Measurements from ENCODE around the gene CRYGD. TPM values are rescaled to one million over a fixed set of nuclear protein-coding genes. Genes with fewer than 3 reads are reported as not detected.
A peak's percentile ranks its signal among the peaks of the same experiment; 100 is the strongest.
"Not testable (repeated sequence)": the region's sequence is repeated elsewhere in the genome, so short reads cannot be mapped to it uniquely, and the experiment has no call there.

The CRYGD gene
- not detected for polyA plus RNA-seq (2013, experiment 1 of 2; ENCODE audit: insufficient read length)
- not detected for polyA plus RNA-seq (2013, experiment 2 of 2; ENCODE audit: insufficient read length)

DNA sequence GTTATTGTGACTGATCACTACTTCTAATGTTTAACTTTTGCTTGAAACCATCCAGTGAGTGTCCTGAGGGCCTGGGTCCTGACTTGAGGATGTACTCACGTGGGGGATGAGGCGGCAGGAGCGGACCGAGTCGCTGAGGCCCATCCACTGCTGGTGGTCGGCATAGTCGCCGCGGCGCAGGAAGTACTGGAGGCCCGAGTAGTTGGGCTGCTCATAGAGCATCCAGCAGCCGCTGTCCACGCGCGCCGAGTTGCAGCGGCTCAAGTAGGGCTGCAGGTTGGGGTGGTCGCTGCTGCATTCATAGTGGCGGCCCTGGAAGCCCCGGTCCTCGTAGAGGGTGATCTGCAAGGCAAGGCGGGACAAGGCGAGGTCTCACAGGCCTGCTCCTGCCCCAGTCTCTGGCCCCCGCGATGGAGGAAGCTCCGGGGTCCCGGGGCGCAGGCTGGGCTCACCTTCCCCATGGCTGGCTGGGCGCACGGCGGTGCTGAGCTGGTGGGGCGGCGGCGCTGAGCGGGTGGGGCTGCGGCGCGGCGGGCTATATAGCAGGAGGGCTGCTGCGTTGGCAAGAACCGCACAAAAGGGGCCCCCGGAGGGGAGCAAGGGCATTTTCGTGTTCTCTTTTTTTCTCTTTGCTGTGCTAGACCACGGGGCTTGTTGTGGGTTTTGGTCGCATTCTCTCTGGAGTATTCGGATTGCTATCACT, at the start of gene CRYGD:
Gene CRYGD, minus strand, starts transcription at position 512 of the 703 bp plus-strand sequence. Its CDS starts 51 bp downstream, at position 461.
- not testable (repeated sequence) for DNase-seq

DNA sequence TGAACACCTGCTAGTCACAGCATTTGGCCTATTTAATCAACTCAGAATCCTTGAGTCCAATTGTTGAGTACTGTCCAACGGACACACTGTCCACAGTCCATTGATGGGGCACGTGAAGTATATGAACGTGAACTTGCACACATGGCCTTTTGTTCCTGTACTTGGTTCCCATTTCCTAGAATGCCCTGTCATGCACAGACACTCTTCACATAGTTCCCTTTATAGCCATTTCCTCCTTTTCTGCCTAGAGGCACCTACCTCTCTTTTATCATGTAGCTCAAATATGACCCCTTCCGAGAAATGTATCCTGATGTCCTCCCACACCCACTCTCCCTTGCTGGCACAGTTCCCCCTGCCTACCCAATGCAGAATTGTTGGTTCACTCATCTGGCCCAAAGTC, 47.8 kb upstream of the CRYGD start:
- DNase-seq: no peak

DNA sequence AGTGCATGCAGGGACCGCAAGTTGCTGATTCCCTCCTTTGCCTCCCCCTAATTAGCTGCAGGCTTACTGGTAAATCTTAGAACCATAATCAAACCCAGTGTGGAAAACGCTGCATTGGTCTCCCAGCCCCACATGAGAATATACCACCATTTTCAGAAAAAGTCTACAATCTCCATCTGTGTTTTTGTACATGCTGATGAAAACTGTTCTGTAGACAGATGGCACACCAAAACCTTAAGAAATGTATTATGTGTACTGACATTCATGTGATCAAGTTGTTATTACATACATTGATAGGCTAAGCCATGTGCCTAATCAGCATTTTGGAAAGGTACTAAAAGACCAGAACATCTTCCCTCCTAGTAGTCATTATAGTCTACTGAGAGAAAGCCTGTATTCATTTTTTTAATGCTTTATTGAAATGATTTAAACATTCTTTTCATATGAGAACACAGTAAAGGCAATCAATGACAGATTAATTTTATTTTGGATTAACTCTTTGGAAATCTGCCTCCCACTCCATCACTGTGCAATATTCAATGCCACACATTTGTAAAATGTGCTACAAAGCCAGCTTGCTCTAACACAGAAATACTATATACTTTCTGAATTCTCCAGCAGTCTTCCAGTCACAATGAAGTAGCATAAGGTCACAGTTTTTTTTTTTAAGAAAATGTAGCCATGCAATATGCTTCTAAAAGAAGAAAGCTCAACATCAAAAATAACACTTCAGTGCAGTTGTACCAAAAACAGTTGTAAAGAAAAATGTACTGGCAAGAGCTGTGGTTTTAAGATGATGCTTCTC, 40.8 kb upstream of the CRYGD start:
- no peak for DNase-seq

DNA sequence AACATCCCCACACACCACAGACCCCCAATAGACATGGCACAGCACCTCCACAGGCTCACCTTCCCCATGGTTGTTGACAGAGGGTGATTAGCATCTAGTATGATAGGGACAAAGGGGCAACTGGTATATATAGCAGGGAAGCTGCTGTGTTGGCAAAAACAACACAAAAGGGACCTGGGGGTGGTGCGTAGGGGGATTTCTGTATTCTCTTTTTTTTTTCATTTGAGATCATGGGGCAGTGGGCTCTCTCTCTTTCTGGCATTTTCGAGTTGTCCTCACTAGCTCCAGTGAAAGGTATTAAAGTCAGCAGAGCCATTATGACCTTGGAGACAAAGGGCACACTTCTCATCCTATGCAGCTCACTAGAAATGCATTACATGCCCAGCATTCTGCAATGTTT, 39.2 kb upstream of the CRYGD start, which contains the start of gene CRYGA:
Gene CRYGA, minus strand, starts transcription at position 101 of the 400 bp plus-strand sequence. Its CDS starts 33 bp downstream, at position 68.
- no peak for DNase-seq

DNA sequence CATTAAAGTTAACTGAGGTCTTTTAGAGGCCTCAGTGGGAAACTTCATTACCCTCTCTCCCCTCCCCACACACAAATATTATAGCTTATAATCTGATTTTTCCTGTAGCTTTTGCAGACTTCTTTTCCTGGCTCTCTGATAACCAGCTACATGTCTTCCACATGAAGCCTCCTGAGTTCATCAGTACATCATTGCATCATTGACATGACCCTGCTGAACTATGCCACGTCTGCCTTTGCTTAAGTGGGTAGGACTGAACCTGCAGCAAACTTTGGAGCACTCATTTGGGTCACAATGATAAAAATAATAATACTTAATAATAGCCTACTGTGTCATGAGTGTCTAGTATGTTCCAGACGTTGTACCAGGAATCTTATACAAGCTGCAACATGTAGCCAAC, 32.1 kb upstream of the CRYGD start:
- DNase-seq: no peak

GRCh38 chr2:208153156-208153555, 28.8 kb upstream of the CRYGD start:
- DNase-seq: no peak

DNA sequence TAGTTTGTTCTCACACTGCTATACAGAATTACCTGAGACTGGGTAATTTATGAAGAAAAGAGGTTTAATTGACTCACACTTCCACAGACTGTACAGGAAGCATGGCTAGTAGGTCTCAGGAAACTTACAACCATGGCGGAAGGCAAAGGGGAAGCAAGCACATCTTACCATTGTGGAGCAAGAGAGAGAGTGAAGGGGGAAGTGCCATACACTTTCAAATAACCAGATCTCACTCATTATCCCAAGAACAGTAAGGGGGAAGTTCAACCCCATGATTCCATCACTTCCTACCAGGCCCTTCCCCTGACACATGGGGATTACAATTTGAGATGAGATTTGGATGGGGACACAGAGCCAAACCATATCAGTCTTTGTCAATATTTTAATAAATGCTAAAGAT, 26.6 kb upstream of the CRYGD start:
- no peak for DNase-seq

GRCh38 chr2:208150094-208150493, 25.8 kb upstream of the CRYGD start:
- no peak for DNase-seq

GRCh38 chr2:208148803-208149202, 24.5 kb upstream of the CRYGD start:
- DNase-seq: no peak

GRCh38 chr2:208147759-208148158, 23.4 kb upstream of the CRYGD start:
- DNase-seq: no peak

- DNase-seq: no peak
These were observed 22.7 kb upstream of the CRYGD start for GRCh38 chr2:208147008-208147407.

GRCh38 chr2:208146006-208146405, 21.7 kb upstream of the CRYGD start, which contains the start of gene CRYGB:
CRYGB (minus strand) TSS chr2:208146158; CDS start chr2:208146120, 38 bp downstream.
- DNase-seq: no peak

DNA sequence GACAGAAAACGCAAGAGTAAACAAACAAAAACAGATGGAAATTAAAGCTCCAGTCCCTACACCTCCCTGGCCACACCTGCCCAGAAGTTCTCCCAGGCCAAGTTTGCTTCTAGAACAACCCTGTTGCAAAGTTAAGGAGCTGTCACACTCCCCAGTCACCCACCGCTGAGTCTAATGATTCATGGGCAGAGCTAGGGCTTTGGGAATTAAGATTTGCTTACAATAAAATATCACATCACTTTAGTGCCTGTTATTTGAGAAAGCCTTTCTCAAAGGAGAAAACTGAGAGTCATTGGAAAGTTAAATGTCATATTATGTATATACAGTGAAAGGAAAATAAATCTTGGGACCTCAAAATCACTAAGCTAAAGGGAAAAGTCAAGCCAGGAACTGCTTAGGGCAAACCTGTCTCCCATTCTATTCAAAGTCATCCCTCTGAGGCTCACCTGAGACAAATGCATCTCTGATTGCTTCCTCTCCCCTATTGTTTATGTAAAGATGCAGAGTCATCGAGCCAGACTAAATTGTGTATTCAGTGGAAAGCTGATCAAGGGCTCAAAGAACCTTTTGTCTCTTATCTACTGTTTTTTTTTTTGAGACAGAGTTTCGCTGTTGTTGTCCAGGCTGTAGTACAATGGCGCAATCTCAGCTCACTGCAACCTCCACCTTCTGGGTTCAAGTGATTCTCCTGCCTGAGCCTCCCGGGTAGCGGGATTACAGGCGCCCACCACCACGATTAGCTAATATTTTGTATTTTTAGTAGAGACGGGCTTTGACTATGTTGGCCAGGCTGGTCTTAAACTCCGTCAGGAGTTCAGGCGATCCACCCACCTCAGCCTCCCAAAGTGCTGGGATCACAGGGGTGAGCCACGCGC, 18.8 kb upstream of the CRYGD start:
- no peak for DNase-seq

- peak; percentile 6 for DNase-seq
These were observed 18.1 kb upstream of the CRYGD start for GRCh38 chr2:208142240-208142924.

- DNase-seq: no peak
These were observed 15.1 kb upstream of the CRYGD start for GRCh38 chr2:208139447-208139846.

- DNase-seq: not testable (repeated sequence)
These were observed 14.0 kb upstream of the CRYGD start for GRCh38 chr2:208138334-208138733.

GRCh38 chr2:208136716-208137094, 12.4 kb upstream of the CRYGD start:
- DNase-seq: no peak

DNA sequence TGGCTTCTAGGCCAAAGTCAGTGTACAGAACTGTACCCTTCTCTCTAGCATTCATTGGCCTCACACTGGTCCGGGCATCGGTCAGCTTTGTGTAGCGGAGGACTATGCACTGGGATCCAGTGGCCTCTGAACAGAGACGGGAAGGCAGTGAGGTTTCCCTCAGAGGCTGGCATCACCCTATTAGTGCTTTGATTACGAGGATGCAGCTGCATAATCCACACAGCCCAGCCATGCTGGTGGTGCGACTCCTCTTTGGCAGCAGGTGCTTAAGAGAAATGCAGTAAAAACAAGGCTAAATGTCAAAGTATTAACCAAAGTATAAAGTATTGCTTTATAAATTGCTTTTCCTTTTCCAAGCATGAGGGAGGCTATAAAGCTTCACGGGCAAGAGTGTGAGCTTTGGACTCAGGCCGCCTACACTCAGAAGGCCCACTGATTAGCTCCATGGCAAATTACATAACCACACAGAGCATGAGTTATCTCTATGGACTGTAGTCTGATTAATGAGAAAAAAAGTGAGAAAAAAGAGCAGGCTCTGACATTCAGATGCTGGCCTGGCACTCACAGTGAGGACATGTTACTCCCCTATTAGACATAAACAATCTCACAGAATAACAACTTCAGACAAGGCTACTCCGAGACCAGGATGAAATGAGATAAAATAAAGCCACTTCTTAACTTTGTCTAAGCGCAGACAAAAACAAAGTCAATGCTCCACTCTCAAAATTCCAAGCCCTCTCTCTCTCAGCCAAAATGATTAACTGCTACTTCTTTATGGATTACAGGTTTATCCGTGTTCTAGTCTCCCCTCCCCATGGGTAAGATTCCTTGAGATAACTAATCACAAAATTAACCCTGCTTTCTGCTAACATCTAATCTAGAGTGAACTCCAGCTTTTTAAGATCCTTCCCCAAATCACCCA, 11.7 kb upstream of the CRYGD start:
- DNase-seq: no peak

DNA sequence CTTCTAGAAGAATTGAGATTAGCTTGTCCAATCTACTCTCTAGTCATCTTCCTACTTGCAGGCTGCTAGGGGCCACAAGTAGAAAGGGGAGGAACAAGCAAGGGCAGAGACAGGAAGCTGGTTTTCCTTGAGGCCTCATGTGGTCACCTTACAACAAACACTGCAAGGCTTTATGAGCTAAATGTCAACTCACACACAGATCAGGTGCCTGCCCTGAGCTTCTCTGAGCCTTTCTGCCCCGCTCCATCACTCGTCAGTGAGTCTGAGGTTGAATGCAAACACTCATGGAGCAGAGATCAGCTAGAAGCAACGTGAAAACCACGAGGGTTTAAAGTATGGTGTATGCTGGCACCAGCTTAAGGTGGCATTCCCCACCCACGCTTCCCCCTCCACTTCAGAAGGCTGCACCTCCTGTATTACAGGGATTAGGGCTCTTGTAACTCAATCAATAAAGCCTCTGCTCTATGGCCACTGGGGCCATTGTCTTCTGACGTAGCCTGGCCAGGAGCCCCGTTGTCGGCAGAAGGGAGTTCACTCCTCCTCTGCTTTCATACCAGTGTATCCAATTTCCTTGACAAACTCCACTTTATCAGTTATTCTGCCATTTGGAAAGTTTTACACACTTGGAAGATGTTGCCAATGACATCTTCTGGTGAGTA, 10.7 kb upstream of the CRYGD start:
- DNase-seq: no peak

DNA sequence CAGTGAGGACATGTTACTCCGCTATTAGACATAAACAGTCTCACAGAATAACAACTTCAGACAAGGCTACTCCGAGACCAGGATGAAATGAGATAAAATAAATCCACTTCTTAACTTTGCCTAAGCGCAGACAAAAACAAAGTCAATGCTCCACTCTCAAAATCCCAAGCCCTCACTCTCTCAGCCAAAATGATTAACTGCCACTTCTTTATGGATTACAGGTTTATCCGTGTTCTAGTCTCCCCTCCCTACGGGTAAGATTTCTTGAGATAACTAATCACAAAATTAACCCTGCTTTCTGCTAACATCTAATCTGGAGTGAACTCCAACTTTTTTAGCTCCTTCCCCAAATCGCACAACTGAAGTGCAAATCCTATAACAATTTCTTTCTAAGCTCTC, 6.4 kb upstream of the CRYGD start:
- DNase-seq: no peak
